A549 treated with AZD9567 at 1 μM for 4 hours (cell line): ENCODE results near the gene HEY2. TPM values are rescaled to one million over a fixed set of nuclear protein-coding genes. Genes with fewer than 3 reads are reported as not detected.

Source experiments
- total RNA-seq: library from RNA; stranded (reverse); fragments of 200-300 nt; extraction: Qiagen RNA extraction; gene quantifications from 5 replicates; pipeline ENCODE4 v1.2.3, GENCODE V29; 2022; ENCODE audit not compliant: insufficient read depth

HEY2 gene
- 0.06 to 0.09 TPM (median 0.06 TPM) in 4 of 5 replicates, not detected in the other for total RNA-seq

DNA sequence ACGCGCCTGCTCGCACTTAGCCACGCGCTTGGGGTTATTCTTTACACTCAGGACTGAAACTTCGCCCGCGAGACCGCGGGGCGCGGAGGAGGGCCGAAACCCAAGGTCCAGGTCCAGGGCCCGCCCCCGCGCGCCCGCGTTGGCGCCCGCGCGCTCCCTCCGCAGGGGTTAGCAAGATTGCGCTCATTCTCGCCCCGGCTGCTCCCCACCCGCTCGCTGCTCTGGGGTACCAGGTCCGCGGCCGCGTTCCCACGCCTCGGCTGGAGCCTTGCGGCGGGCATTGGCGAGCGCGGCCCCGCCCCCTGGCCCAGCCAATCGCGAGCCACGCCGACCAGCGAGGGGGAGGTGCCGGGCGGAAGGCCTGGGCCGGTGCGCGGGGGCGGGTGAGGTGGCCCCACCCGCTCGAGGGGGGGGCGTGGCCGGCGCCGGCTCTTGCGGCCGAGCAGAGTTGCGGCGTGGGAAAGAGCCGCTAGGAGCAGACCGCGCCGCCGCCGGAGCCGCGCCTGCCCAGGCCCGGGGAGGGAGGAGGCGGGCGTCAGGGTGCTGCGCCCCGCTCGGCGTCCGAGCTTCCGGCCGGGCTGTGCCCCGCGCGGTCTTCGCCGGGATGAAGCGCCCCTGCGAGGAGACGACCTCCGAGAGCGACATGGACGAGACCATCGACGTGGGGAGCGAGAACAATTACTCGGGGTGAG, at the start of gene HEY2:
TSS of gene HEY2 (plus strand) at position 460 of the 692 bp plus-strand sequence. CDS start at position 605, 145 bp downstream.

GRCh38 chr6:125790358-125791150, 41.1 kb downstream of the HEY2 start, which contains the start of gene NCOA7:
TSS of gene NCOA7 (plus strand) at chr6:125790960. CDS start at chr6:125815355, 24,395 bp downstream.

Other genes starting within 250 kb of the HEY2 start
- gene NCOA7, start 41.3 kb downstream of the HEY2 start, total RNA-seq, result 9.5 to 26.6 TPM (median 13.3 TPM) in 5 replicates
- gene HINT3, start 207.1 kb downstream of the HEY2 start, total RNA-seq, result 5.0 to 6.5 TPM (median 5.1 TPM) in 5 replicates
- 9.2 to 24.6 TPM (median 12.3 TPM) in 5 replicates for gene TRMT11, start 236.9 kb downstream of the HEY2 start, total RNA-seq